Skeletal muscle tissue (tissue), 4 donors: ENCODE measurements around the gene METTL1. TPM values are rescaled to one million over a fixed set of nuclear protein-coding genes. Genes with fewer than 3 reads are reported as not detected.
A peak's percentile ranks its signal among the peaks of the same experiment; 100 is the strongest.

ENCODE experiments used
- H3K27ac ChIP-seq: one replicate; pipeline ENCODE4 v1.7.0; 2013; ENCODE audit warnings: mild to moderate bottlenecking, low read depth, low read length, inconsistent platforms
- H3K27me3 ChIP-seq, 3 donors: one replicate each; pipeline ENCODE4 v1.7.0; 2013; ENCODE audit warnings: low read length in 3 of 3; ENCODE audit not compliant: control insufficient read depth in 3 of 3, insufficient read depth in 3 of 3
- H3K36me3 ChIP-seq, 3 donors: one replicate each; pipeline ENCODE4 v1.7.0; 2013; ENCODE audit warnings: low read length in 3 of 3; ENCODE audit not compliant: control insufficient read depth in 3 of 3, insufficient read depth in 3 of 3
- H3K4me1 ChIP-seq, 3 donors: one replicate each; pipeline ENCODE4 v1.7.0; 2013; ENCODE audit warnings: low read length in 3 of 3, mild to moderate bottlenecking in 3 of 3; ENCODE audit not compliant: control insufficient read depth in 3 of 3, insufficient read depth in 3 of 3
- H3K4me3 ChIP-seq, 3 donors: one replicate each; pipeline ENCODE4 v1.7.0; 2013; ENCODE audit warnings: low read length in 3 of 3
- H3K9ac ChIP-seq, 3 donors: one replicate each; pipeline ENCODE4 v1.7.0; 2013; ENCODE audit warnings: low read length in 3 of 3, mild to moderate bottlenecking in 3 of 3, moderate library complexity in 2 of 3, low read depth in 1 of 3
- H3K9me3 ChIP-seq, 3 donors: one replicate each; pipeline ENCODE4 v1.7.0; 2013; ENCODE audit warnings: low read length in 3 of 3; ENCODE audit not compliant: control insufficient read depth in 3 of 3
- total RNA-seq: library from RNA; depleted of rRNA; stranded (reverse); fragments of >200 nt; gene quantifications from one replicate; pipeline ENCODE4 v1.2.3, GENCODE V29; 2014
- donor health status: Osteomylitis.

METTL1 gene
- total RNA-seq, 1 donor from 2014 or later, result 5.7 TPM

GRCh38 chr12:57735952-57736740, 35.8 kb downstream of the METTL1 start:
- Histone ChIP-seq H3K27me3 (peaks cover 41 to 84% (median 61%) of the 10 kb centered on the region in 3 donors), H3K27ac (peak overlapping the region; percentile 10), H3K9me3 (no peaks in the 10 kb centered on the region), H3K4me3 (peak overlapping the region; percentile 19 to 45 (median 43)), H3K4me1 (peaks cover 18 to 33% (median 23%) of the 10 kb centered on the region in 3 donors), H3K9ac (peak overlapping the region in 1 of 3 donors; percentile 72), H3K36me3 (no peaks in the 10 kb centered on the region)

- Histone ChIP-seq H3K27ac (no peak overlapping the region), H3K4me3 (peak overlapping the region; percentile 19 to 43 (median 41)), H3K36me3 (peaks cover 0 to 2% (median 0%) of the 10 kb centered on the region in 3 donors), H3K27me3 (peaks cover 42 to 82% (median 58%) of the 10 kb centered on the region in 3 donors), H3K9me3 (no peaks in the 10 kb centered on the region), H3K4me1 (peaks cover 18 to 27% (median 23%) of the 10 kb centered on the region in 3 donors), H3K9ac (peak overlapping the region in 1 of 3 donors; percentile 40)
Measured at GRCh38 chr12:57735198-57735855, 36.6 kb downstream of the METTL1 start.

GRCh38 chr12:57734591-57734990, 37.3 kb downstream of the METTL1 start:
- Histone ChIP-seq H3K36me3 (peaks cover 0 to 2% (median 0%) of the 10 kb centered on the region in 3 donors), H3K9ac (peak overlapping the region in 1 of 3 donors; percentile 10), H3K4me3 (no peak overlapping the region), H3K4me1 (peaks cover 18 to 27% (median 23%) of the 10 kb centered on the region in 3 donors), H3K27me3 (peaks cover 41 to 76% (median 59%) of the 10 kb centered on the region in 3 donors), H3K27ac (no peak overlapping the region), H3K9me3 (no peaks in the 10 kb centered on the region)

GRCh38 chr12:57733928-57734327, 38.0 kb downstream of the METTL1 start:
- no peak overlapping the region for H3K27ac ChIP-seq
- peaks cover 0 to 2% (median 0%) of the 10 kb centered on the region in 3 donors for H3K36me3 ChIP-seq
- H3K4me3 ChIP-seq, result no peak overlapping the region
- peak overlapping the region in 1 of 3 donors; percentile 3 for H3K9ac ChIP-seq
- peaks cover 34 to 69% (median 53%) of the 10 kb centered on the region in 3 donors for H3K27me3 ChIP-seq
- H3K9me3 ChIP-seq, result no peaks in the 10 kb centered on the region
- H3K4me1 ChIP-seq, result peaks cover 18 to 24% (median 20%) of the 10 kb centered on the region in 3 donors

GRCh38 chr12:57732726-57733593, 38.9 kb downstream of the METTL1 start:
- no peak overlapping the region for H3K27ac ChIP-seq
- H3K4me1 ChIP-seq, result peaks cover 18 to 24% (median 19%) of the 10 kb centered on the region in 3 donors
- peaks cover 0 to 2% (median 0%) of the 10 kb centered on the region in 3 donors for H3K36me3 ChIP-seq

GRCh38 chr12:57732270-57732669, 39.6 kb downstream of the METTL1 start:
- peaks cover 0 to 2% (median 0%) of the 10 kb centered on the region in 3 donors for H3K36me3 ChIP-seq
- peaks cover 27 to 71% (median 59%) of the 10 kb centered on the region in 3 donors for H3K27me3 ChIP-seq
- H3K4me3 ChIP-seq, result no peak overlapping the region
- no peak overlapping the region for H3K27ac ChIP-seq
- no peaks in the 10 kb centered on the region for H3K9me3 ChIP-seq
- peaks cover 22 to 28% (median 22%) of the 10 kb centered on the region in 3 donors for H3K4me1 ChIP-seq
- H3K9ac ChIP-seq, result no peak overlapping the region

More at GRCh38 chr12:57732726-57733593, 38.9 kb downstream of the METTL1 start:
- Histone ChIP-seq H3K27me3 (peaks cover 28 to 71% (median 58%) of the 10 kb centered on the region in 3 donors), H3K4me3 (no peak overlapping the region), H3K9ac (no peak overlapping the region), H3K9me3 (no peaks in the 10 kb centered on the region)

GRCh38 chr12:57731411-57732080, 40.4 kb downstream of the METTL1 start:
- Histone ChIP-seq H3K4me3 (no peak overlapping the region), H3K27ac (no peak overlapping the region), H3K9ac (no peak overlapping the region), H3K9me3 (no peaks in the 10 kb centered on the region), H3K4me1 (peaks cover 23 to 31% (median 27%) of the 10 kb centered on the region in 3 donors), H3K36me3 (peaks cover 0 to 2% (median 0%) of the 10 kb centered on the region in 3 donors), H3K27me3 (peaks cover 20 to 71% (median 59%) of the 10 kb centered on the region in 3 donors)

DNA sequence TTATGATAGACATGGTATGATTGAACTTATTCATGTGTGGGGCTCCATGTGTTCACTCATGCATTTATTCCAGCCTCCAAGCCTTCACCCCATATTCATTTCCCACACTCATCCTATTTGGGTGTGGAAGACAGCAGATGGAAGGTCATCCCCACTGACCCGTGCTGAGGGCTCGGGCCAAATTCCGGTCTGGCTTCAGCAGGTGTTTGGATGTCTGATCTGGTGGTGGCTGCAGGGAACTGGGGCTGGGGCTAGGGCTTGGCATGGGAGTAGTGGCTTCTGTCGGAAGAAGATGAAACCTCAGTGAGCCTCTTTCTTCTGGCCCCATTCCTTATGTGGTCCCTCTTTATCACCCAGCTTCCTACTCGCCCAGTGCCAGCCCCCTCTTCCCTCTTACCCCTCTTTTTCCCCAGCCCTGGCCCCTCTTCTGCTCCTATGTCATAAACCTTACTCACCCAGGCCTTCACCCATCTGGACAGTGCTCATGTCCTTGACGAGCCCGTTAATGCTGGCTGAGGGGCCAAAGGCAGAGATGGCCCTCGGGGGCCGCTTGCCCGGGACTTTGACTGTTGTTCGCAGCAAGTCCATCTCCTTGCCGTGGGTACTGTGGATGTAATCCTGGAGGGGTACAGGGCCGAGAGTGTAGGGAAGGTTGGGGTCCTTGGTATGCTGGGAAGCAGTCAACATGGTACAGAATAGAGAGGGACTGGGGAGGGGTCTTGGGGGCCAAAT, 41.4 kb downstream of the METTL1 start:
- no peak overlapping the region for H3K4me3 ChIP-seq
- H3K27ac ChIP-seq, result no peak overlapping the region
- H3K9ac ChIP-seq, result no peak overlapping the region
- peaks cover 0 to 2% (median 0%) of the 10 kb centered on the region in 3 donors for H3K36me3 ChIP-seq
- H3K9me3 ChIP-seq, result no peaks in the 10 kb centered on the region
- peaks cover 20 to 29% (median 23%) of the 10 kb centered on the region in 3 donors for H3K4me1 ChIP-seq
- H3K27me3 ChIP-seq, result peaks cover 14 to 70% (median 58%) of the 10 kb centered on the region in 3 donors
